ENCODE results near the gene ATXN10. TPM values are rescaled to one million over a fixed set of nuclear protein-coding genes. Genes with fewer than 3 reads are reported as not detected.

The ATXN10 gene
- total and polyA plus RNA-seq, 2 of the 13 experiments (the other 11 are each of a cell fraction or from before 2014, with no cell fraction given) = 60.1 to 194 TPM

- TF ChIP-seq ZNF607 (CRISPR knock-in tag; IDR thresholded peaks at IDR 0.05; ENCODE audit: borderline replicate concordance) = 0 out of 2 replicates have a peak, but pooled peaks have one; percentile 31
- peak; percentile 28; the same call in 1 of the 2 replicates for TF ChIP-seq SALL1 (CRISPR knock-in tag; IDR thresholded peaks at IDR 0.05)
- TF ChIP-seq ZNF280B (CRISPR knock-in tag; IDR thresholded peaks at IDR 0.05; ENCODE audit: borderline replicate concordance) = no peak
- TF ChIP-seq HNRNPUL1 (IDR thresholded peaks at IDR 0.05; ENCODE audit: low read depth, low read length) = no peak
- TF ChIP-seq ZNF687 (CRISPR knock-in tag; IDR thresholded peaks at IDR 0.05) = peak; percentile 83
- no peak for TF ChIP-seq FOXM1 (CRISPR knock-in tag; IDR thresholded peaks at IDR 0.05)
- TF ChIP-seq ZFP62 (CRISPR knock-in tag; IDR thresholded peaks at IDR 0.05) = no peak
- no peak for TF ChIP-seq ZBTB25 (CRISPR knock-in tag; IDR thresholded peaks at IDR 0.05)
- TF ChIP-seq ZSCAN21 (CRISPR knock-in tag; IDR thresholded peaks at IDR 0.05; ENCODE audit: borderline replicate concordance) = no peak
- TF ChIP-seq SAP130 (CRISPR knock-in tag; IDR thresholded peaks at IDR 0.05; ENCODE audit: low read depth) = no peak
- TF ChIP-seq ZNF703 (CRISPR knock-in tag; IDR thresholded peaks at IDR 0.05; ENCODE audit: borderline replicate concordance) = no peak
- no peak for TF ChIP-seq SIN3B (IDR thresholded peaks at IDR 0.05; ENCODE audit: low read length)
- TF ChIP-seq ZBTB10 (CRISPR knock-in tag; IDR thresholded peaks at IDR 0.05; ENCODE audit: borderline replicate concordance) = no peak
- TF ChIP-seq ZNF205 (CRISPR knock-in tag; IDR thresholded peaks at IDR 0.05) = no peak
- no peak for TF ChIP-seq ARNT (IDR thresholded peaks at IDR 0.05)
- TF ChIP-seq POGK (CRISPR knock-in tag; conservative IDR thresholded peaks at IDR 0.05) = no peak
- TF ChIP-seq ZNF354B (CRISPR knock-in tag; IDR thresholded peaks at IDR 0.05) = no peak
- TF ChIP-seq PHF20 (CRISPR knock-in tag; IDR thresholded peaks at IDR 0.05) = no peak
- no peak for TF ChIP-seq PCBP1 (IDR thresholded peaks at IDR 0.05; ENCODE audit: borderline replicate concordance, low read depth, low read length)
Measured at GRCh38 chr22:45651931-45652528, 19.6 kb upstream of the ATXN10 start (continued).

Data from HepG2 (cell line).